ENCODE results near the gene CPAMD8. TPM values are rescaled to one million over a fixed set of nuclear protein-coding genes. Genes with fewer than 3 reads are reported as not detected.

CPAMD8 gene
- total RNA-seq, 4 donors from 2014 or later, result 2.8 to 18.3 (median 15.7) TPM

GRCh38 chr19:17043744-17044143 is 17.1 kb upstream of the CPAMD8 start:
- no peaks in the 10 kb centered on the region for H3K36me3 ChIP-seq
- no peaks in the 10 kb centered on the region for H3K9me3 ChIP-seq
- H3K27ac ChIP-seq, result no peak overlapping the region
- no peaks in the 10 kb centered on the region for H3K27me3 ChIP-seq
- no peak overlapping the region for H3K4me3 ChIP-seq
- no peak for TF ChIP-seq CTCF (IDR thresholded peaks at IDR 0.05)
- no peak for DNase-seq
- intact Hi-C loops (cut with DNase I; ENCODE audit: low total_unique reads), result no loop called here
- H3K4me1 ChIP-seq, result no peaks in the 10 kb centered on the region

GRCh38 chr19:17041976-17042375 is 15.4 kb upstream of the CPAMD8 start:
- no peak for DNase-seq
- TF ChIP-seq POLR2A (IDR thresholded peaks at IDR 0.05), result no peak
- TF ChIP-seq CTCF (IDR thresholded peaks at IDR 0.05), result no peak
- H3K4me1 ChIP-seq, result no peaks in the 10 kb centered on the region
- intact Hi-C loops (cut with DNase I; ENCODE audit: low total_unique reads), result no loop called here
- H3K4me3 ChIP-seq, result no peak overlapping the region
- H3K36me3 ChIP-seq, result no peaks in the 10 kb centered on the region
- no peaks in the 10 kb centered on the region for H3K27me3 ChIP-seq
- H3K27ac ChIP-seq, result no peak overlapping the region
- H3K9me3 ChIP-seq, result no peaks in the 10 kb centered on the region

- intact Hi-C loops (cut with DNase I; ENCODE audit: low total_unique reads), result no loop called here
Observed at GRCh38 chr19:17037966-17038500, 11.4 kb upstream of the CPAMD8 start.

GRCh38 chr19:17037184-17037583 is 10.6 kb upstream of the CPAMD8 start:
- no peak overlapping the region for H3K4me3 ChIP-seq
- no peaks in the 10 kb centered on the region for H3K9me3 ChIP-seq
- intact Hi-C loops (cut with DNase I; ENCODE audit: low total_unique reads), result no loop called here
- H3K27me3 ChIP-seq, result no peaks in the 10 kb centered on the region
- no peaks in the 10 kb centered on the region for H3K36me3 ChIP-seq
- no peak for DNase-seq
- no peak for TF ChIP-seq CTCF (IDR thresholded peaks at IDR 0.05)
- H3K4me1 ChIP-seq, result no peaks in the 10 kb centered on the region
- no peak overlapping the region for H3K27ac ChIP-seq

More at GRCh38 chr19:17037966-17038500, 11.4 kb upstream of the CPAMD8 start:
- TF ChIP-seq POLR2A (IDR thresholded peaks at IDR 0.05) (no peak), CTCF (IDR thresholded peaks at IDR 0.05) (no peak)
- Histone ChIP-seq H3K36me3 (no peaks in the 10 kb centered on the region), H3K4me1 (no peaks in the 10 kb centered on the region), H3K27me3 (no peaks in the 10 kb centered on the region), H3K9me3 (no peaks in the 10 kb centered on the region), H3K4me3 (no peak overlapping the region), H3K27ac (no peak overlapping the region)
- DNase-seq, result no peak

GRCh38 chr19:17036640-17037039 is 10.0 kb upstream of the CPAMD8 start:
- intact Hi-C loops (cut with DNase I; ENCODE audit: low total_unique reads), result no loop called here
- Histone ChIP-seq H3K27ac (no peak overlapping the region), H3K36me3 (no peaks in the 10 kb centered on the region), H3K9me3 (no peaks in the 10 kb centered on the region), H3K4me3 (no peak overlapping the region), H3K27me3 (no peaks in the 10 kb centered on the region), H3K4me1 (no peaks in the 10 kb centered on the region)
- no peak for TF ChIP-seq POLR2A (IDR thresholded peaks at IDR 0.05)
- no peak for TF ChIP-seq CTCF (IDR thresholded peaks at IDR 0.05)
- no peak for DNase-seq
